ENCODE measurements around the gene TRIM32.

- no peak for TF ChIP-seq ATF3 (IDR thresholded peaks at IDR 0.05)
- TF ChIP-seq CTCF (IDR thresholded peaks at IDR 0.05 in 2 of 3, conservative IDR thresholded peaks at IDR 0.05 in 1 of 3; ENCODE audit: borderline replicate concordance in 1 of 3, insufficient read depth in 1 of 3, low read depth in 2 of 3, low read length in 2 of 3): no peak
- TF ChIP-seq EZH2 (IDR thresholded peaks at IDR 0.05): no peak
- TF ChIP-seq EZH2phosphoT487 (IDR thresholded peaks at IDR 0.05; ENCODE audit: borderline replicate concordance): no peak
- no peak for TF ChIP-seq POLR2A (IDR thresholded peaks at IDR 0.05; ENCODE audit: borderline replicate concordance, extremely low read depth, insufficient read depth, insufficient read length)
- no peak for TF ChIP-seq POLR2AphosphoS5 (IDR thresholded peaks at IDR 0.05; ENCODE audit: low read depth, low read length)
- no peak for TF ChIP-seq RAD21 (IDR thresholded peaks at IDR 0.05; ENCODE audit: low read depth)
- no peak for TF ChIP-seq MAX (IDR thresholded peaks at IDR 0.05)
- no peak for TF ChIP-seq REST (IDR thresholded peaks at IDR 0.05; ENCODE audit: low read depth)
- no peak for TF ChIP-seq ZNF274 (IDR thresholded peaks at IDR 0.05; ENCODE audit: low read depth, low read length)
- no peak for TF ChIP-seq ZBTB33 (IDR thresholded peaks at IDR 0.05; ENCODE audit: extremely low read depth, insufficient replicate concordance, low read length)
- no peak for TF ChIP-seq SIN3A (IDR thresholded peaks at IDR 0.05; ENCODE audit: low read depth)
These were observed 14.1 kb downstream of the TRIM32 start for GRCh38 chr9:116700882-116701865.
